Gastroesophageal sphincter (tissue), 3 donors: ENCODE measurements around the gene PAH.

Source experiments
- CTCF ChIP-seq, 4 experiments: fragments of 200-600 bp in 2 of 4; fragments of 450-650 bp in 2 of 4; sonication (generic) in 1 of 4; IDR thresholded peaks; one replicate each; pipeline ENCODE4 v1.5.1; 2017 to 2019; ENCODE audit warnings: antibody characterized with exemption in 4 of 4, mild to moderate bottlenecking in 2 of 4, moderate library complexity in 2 of 4
- EP300 ChIP-seq: sonication (generic); formaldehyde crosslinking; IDR thresholded peaks from one replicate; pipeline ENCODE4 v1.6.1; 2017; ENCODE audit warnings: antibody characterized with exemption, mild to moderate bottlenecking

GRCh38 chr12:102957339-102958050 lies 40.5 kb upstream of the PAH start, which contains the start of gene ASCL1:
- TF ChIP-seq CTCF (IDR thresholded peaks at IDR 0.05): no peak
- no peak for TF ChIP-seq EP300
